D721Med (cell line): ENCODE measurements around the gene PHLPP2.

ENCODE experiments used
- DNase-seq: peaks from one replicate; pipeline ENCODE4 v3.0.0; 2011; ENCODE audit warnings: low spot score; ENCODE audit not compliant: insufficient read length
- FAIRE-seq: peaks from 2 replicates; lab custom pipeline; 2011; peaks lifted over from hg19 to GRCh38; lab: Jason Lieb, UNC
- TF ChIP-seq, protein P1 (sequence below): IDR thresholded peaks from 2 replicates; pipeline ENCODE4 v1.5.1; 2012; ENCODE audit warnings: mild to moderate bottlenecking, control low read depth; ENCODE audit not compliant: insufficient read depth; ENCODE audit errors: missing control alignments

The PHLPP2 gene

DNA sequence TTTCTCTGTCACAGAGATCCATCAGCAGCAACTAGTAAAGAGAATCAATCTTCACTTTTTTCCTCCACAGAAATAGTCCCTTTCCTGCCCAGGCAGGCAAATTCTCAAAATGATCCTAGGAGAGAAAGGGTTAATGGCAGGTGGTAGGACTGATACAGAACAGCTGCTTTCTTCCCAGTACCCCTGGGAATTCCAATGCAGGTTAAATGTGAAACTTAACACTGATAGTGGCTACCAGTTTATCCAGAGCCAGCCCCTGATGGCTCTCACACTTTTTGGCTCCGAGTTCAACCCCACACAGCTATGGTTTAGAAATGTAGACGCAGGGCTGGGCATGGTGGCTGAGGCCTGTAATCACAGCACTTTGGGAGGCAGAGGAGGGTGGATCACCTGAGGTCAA, 76.3 kb downstream of the PHLPP2 start:
- FAIRE-seq (no peak), DNase-seq (no peak)
- TF ChIP-seq, protein P1, sequence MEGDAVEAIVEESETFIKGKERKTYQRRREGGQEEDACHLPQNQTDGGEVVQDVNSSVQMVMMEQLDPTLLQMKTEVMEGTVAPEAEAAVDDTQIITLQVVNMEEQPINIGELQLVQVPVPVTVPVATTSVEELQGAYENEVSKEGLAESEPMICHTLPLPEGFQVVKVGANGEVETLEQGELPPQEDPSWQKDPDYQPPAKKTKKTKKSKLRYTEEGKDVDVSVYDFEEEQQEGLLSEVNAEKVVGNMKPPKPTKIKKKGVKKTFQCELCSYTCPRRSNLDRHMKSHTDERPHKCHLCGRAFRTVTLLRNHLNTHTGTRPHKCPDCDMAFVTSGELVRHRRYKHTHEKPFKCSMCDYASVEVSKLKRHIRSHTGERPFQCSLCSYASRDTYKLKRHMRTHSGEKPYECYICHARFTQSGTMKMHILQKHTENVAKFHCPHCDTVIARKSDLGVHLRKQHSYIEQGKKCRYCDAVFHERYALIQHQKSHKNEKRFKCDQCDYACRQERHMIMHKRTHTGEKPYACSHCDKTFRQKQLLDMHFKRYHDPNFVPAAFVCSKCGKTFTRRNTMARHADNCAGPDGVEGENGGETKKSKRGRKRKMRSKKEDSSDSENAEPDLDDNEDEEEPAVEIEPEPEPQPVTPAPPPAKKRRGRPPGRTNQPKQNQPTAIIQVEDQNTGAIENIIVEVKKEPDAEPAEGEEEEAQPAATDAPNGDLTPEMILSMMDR: no peak

DNA sequence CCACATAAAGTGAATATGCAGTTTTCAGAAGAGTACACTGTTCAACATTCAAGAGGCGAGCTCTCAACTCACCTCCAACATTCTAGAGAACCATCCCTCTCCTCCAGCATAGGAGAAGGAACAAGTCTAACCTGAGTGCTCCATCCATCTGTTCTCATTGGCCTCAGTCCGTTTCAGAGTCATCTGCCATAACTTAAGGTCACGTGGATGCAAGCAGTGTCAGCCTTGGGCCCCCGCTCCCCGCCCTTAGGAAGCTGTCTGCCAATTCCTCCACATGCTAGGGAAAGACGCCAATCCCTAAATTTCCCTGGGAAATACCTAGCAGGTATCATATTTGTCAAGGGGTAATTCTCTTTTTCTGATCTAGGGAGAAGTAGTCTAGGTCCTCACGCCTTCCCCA, 77.1 kb downstream of the PHLPP2 start:
- FAIRE-seq: no peak
- no peak for DNase-seq
- TF ChIP-seq, protein P1: no peak

DNA sequence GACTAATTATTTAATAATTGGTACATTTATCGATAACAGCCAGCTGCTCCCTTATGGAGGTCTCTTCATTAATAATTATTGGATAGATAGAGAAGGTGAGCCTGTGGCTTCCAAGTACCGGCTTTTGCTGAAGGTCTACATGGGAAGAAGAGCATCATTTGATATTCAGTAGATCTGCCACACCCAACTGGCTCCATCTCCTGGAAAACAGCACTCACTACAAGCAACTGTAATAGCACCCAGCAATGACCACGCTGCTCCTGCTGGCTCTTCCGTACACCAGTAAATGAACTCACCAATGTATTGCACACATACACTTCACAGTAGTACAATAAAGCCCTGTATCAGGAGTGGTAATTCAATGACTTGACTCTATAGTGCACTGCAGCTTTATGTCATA, 79.1 kb downstream of the PHLPP2 start:
- no peak for DNase-seq
- TF ChIP-seq, protein P1: peak; percentile 36
- no peak for FAIRE-seq

GRCh38 chr16:71637398-71637797, 87.1 kb downstream of the PHLPP2 start:
- no peak for FAIRE-seq

GRCh38 chr16:71635632-71636031, 88.9 kb downstream of the PHLPP2 start:
- no peak for DNase-seq
- TF ChIP-seq, protein P1: no peak
- no peak for FAIRE-seq

More at GRCh38 chr16:71637398-71637797, 87.1 kb downstream of the PHLPP2 start:
- TF ChIP-seq, protein P1: no peak
- no peak for DNase-seq

DNA sequence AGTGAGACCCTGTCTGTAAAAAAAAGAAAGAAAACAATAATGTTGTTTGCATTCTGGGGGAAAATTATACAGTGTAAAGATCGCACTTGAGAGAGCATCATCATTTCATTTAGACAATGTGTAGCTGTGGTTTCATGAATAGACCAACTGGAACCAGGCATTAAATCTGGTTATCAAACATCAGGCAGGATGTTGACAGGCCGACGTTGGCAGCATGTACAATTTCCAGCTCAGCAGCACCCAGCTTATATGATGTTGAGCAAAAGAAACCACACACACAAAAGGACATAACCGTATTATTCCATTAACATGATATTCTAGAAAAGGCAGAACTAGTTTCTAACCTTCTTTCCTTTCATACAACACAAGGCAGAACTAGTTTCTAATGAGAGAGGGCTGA, 92.7 kb downstream of the PHLPP2 start:
- TF ChIP-seq, protein P1: no peak
- FAIRE-seq: no peak
- DNase-seq: no peak

DNA sequence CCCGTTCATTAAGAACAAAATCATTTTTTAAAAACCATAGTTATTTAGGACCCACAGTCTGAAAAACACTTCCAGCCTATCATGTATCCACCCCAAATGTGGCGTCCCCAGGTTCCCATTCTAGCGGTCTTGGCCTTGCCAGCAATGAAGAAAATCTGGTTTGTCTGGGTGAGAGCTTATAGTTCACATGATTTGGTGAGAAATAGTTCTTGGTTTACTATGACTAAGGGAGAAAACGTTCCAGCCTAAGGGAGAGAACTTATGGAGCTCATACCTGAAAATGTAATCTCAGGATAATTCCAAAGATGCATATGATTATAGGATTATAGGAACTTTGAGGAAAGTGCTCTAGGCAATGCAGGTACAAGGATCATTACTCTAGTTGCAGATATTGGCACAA, 93.7 kb downstream of the PHLPP2 start:
- FAIRE-seq: no peak
- no peak for DNase-seq
- TF ChIP-seq, protein P1: no peak
